Measurements from ENCODE around the gene ARHGEF28. TPM values are rescaled to one million over a fixed set of nuclear protein-coding genes. Genes with fewer than 3 reads are reported as not detected.

ARHGEF28 gene
- total RNA-seq, 1 donor from 2014 or later = 3.5 TPM

Other genes with a start within 250 kb of the ARHGEF28 start
- not detected for gene FOXD1, start 177.4 kb upstream of the ARHGEF28 start, total RNA-seq
- 386 TPM for gene BTF3, start 127.8 kb upstream of the ARHGEF28 start, total RNA-seq
- gene ANKRA2, start 60.6 kb upstream of the ARHGEF28 start, total RNA-seq = 14.1 TPM
- 11.3 TPM for gene UTP15, start 60.5 kb upstream of the ARHGEF28 start, total RNA-seq